Stomach (tissue), 9 donors: ENCODE data around the gene CFP. TPM values are rescaled to one million over a fixed set of nuclear protein-coding genes. Genes with fewer than 3 reads are reported as not detected.

Source experiments
- DNase-seq, 2 donors: peaks; one replicate each; pipeline versions ENCODE4 v3.0.0 to v3.0.0-alpha.2; 2013 to 2019
- H3K27ac ChIP-seq, 5 donors: fragments of 200-600 bp in 4 of 5; sonication (generic) in 4 of 5; one replicate each; pipeline ENCODE4 v1.5.1; 2013 to 2019; ENCODE audit warnings: mild to moderate bottlenecking in 1 of 5, moderate library complexity in 1 of 5
- H3K27me3 ChIP-seq, 3 donors: fragments of 200-600 bp; sonication (generic); one replicate each; pipeline ENCODE4 v1.5.1; 2017 to 2019; ENCODE audit warnings: mixed run types in 1 of 3
- H3K36me3 ChIP-seq, 4 donors: fragments of 200-600 bp; sonication (generic); 1 replicate in 3 of 4; 2 replicates in 1 of 4; pipeline ENCODE4 v1.5.1; 2016 to 2019
- H3K4me1 ChIP-seq, 4 donors: fragments of 200-600 bp; sonication (generic); one replicate each; pipeline ENCODE4 v1.5.1; 2016 to 2019
- H3K4me3 ChIP-seq, 4 donors: fragments of 200-600 bp; sonication (generic) in 3 of 4; one replicate each; pipeline ENCODE4 v1.5.1; 2016 to 2019; ENCODE audit warnings: mild to moderate bottlenecking in 1 of 4
- H3K9me3 ChIP-seq, 4 donors: fragments of 200-600 bp; sonication (generic); one replicate each; pipeline ENCODE4 v1.5.1; 2016 to 2019
- CTCF ChIP-seq, 7 experiments: fragments of 450-650 bp in 4 of 7; fragments of 200-600 bp in 3 of 7; sonication (generic) in 3 of 7; IDR thresholded peaks; one replicate each; pipeline ENCODE4 v1.5.1; 2016 to 2019; ENCODE audit warnings: antibody characterized with exemption in 7 of 7, control low read depth in 2 of 7, mild to moderate bottlenecking in 1 of 7
- EP300 ChIP-seq: sonication (generic); formaldehyde crosslinking; IDR thresholded peaks from one replicate; pipeline ENCODE4 v1.6.1; 2017; ENCODE audit warnings: antibody characterized with exemption
- POLR2A ChIP-seq, 4 donors: fragments of 450-650 bp; IDR thresholded peaks; one replicate each; pipeline ENCODE4 v1.6.1; 2016; ENCODE audit warnings: antibody characterized with exemption in 4 of 4, control low read depth in 2 of 4, mild to moderate bottlenecking in 1 of 4, moderate library complexity in 1 of 4
- POLR2AphosphoS5 ChIP-seq, 3 donors: sonication (generic); formaldehyde crosslinking; IDR thresholded peaks; one replicate each; pipeline ENCODE4 v1.6.1; 2016; ENCODE audit warnings: antibody characterized with exemption in 3 of 3
- WGBS, 5 donors: extraction: QIAGEN DNeasy Blood & Tissue Kit in 3 of 5; methylation state at CpG; one replicate each; pipeline versions ENCODE4 v1.1.5 to v1.1.7; 2013 to 2018; 5-methylcytosine and 5-hydroxymethylcytosine counted together
- intact Hi-C: fragments of 100-400 bp; cut with DNase I; formaldehyde crosslinking; loops from one replicate; pipeline ENCODE4 v1.15.1; 2023; ENCODE audit warnings: low total_unique reads
- polyA plus RNA-seq, 3 donors: library from polyadenylated mRNA; stranded (reverse); fragments of 200-250 nt; gene quantifications; one replicate each; pipeline ENCODE4 v1.2.3, GENCODE V29; 2013
- total RNA-seq, 5 donors: library from RNA; depleted of rRNA; stranded (reverse); fragments of >200 nt; gene quantifications; one replicate each; pipeline versions ENCODE4 v1.1.0 to v1.2.3, GENCODE V29; 2014 to 2016
- donor health status: healthy with polysubstance abuse.
- donor health status: Bipolar disorder and iron deficiency.
- donor health status: healthy.

Gene CFP
- total and polyA plus RNA-seq, 8 donors, result 1.2 to 3.4 (median 3.1) TPM; not detected in 3

DNA sequence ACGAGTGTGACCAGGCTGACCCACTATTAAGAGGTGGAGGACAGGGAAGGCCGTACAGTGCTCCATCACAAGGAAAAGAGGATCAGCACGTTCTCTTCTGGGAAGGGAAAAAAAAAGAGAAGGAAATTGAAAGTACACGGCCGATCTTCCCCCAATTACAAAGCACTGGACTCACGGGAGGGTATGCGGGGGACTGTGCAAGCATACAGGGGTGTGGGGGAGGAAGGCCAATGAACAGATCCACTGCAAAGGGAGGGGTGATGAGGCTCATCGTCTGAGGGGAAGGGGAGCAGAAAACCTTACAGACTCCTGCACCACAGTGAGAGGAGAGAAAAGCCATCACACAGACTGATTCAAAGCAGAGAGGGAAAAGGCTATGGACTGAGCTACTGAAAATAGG, 19.5 kb upstream of the CFP start:
- Histone ChIP-seq H3K27me3 (peaks cover 0 to 7% (median 0%) of the 10 kb centered on the region in 3 donors), H3K4me1 (peaks cover 0 to 31% (median 19%) of the 10 kb centered on the region in 4 donors), H3K9me3 (no peaks in the 10 kb centered on the region), H3K4me3 (peak overlapping the region; percentile 59 to 67 (median 62)), H3K36me3 (peaks cover 0 to 17% (median 15%) of the 10 kb centered on the region in 4 donors), H3K27ac (peak overlapping the region in 1 of 5 donors; percentile 90)
- TF ChIP-seq CTCF (IDR thresholded peaks at IDR 0.05) (no peak), POLR2AphosphoS5 (IDR thresholded peaks at IDR 0.05) (no peak), EP300 (no peak), POLR2A (IDR thresholded peaks at IDR 0.05) (no peak)
- intact Hi-C loops, result no loop called here
- WGBS, 5 donors, result 10 to 46% (median 17%) methylated on average over 8 of the region's 8 CpGs
- DNase-seq, result no peak

GRCh38 chrX:47648376-47648775, 18.6 kb upstream of the CFP start:
- Histone ChIP-seq H3K27me3 (peaks cover 0 to 7% (median 0%) of the 10 kb centered on the region in 3 donors), H3K4me1 (peaks cover 0 to 31% (median 19%) of the 10 kb centered on the region in 4 donors), H3K4me3 (no peak overlapping the region), H3K9me3 (no peaks in the 10 kb centered on the region), H3K27ac (no peak overlapping the region), H3K36me3 (peaks cover 0 to 9% (median 7%) of the 10 kb centered on the region in 4 donors)
- intact Hi-C loops, result no loop called here
- no peak for DNase-seq
- 65 to 92% (median 84%) methylated on average over 2 of the region's 2 CpGs for WGBS, 5 donors
- TF ChIP-seq POLR2AphosphoS5 (IDR thresholded peaks at IDR 0.05) (no peak), EP300 (no peak), POLR2A (IDR thresholded peaks at IDR 0.05) (no peak), CTCF (IDR thresholded peaks at IDR 0.05) (no peak)

GRCh38 chrX:47646636-47647035, 16.9 kb upstream of the CFP start:
- H3K36me3 ChIP-seq, result no peaks in the 10 kb centered on the region
- H3K4me3 ChIP-seq, result no peak overlapping the region
- peaks cover 0 to 31% (median 17%) of the 10 kb centered on the region in 4 donors for H3K4me1 ChIP-seq
- H3K27ac ChIP-seq, result no peak overlapping the region
- no peak for DNase-seq
- H3K27me3 ChIP-seq, result peaks cover 0 to 7% (median 0%) of the 10 kb centered on the region in 3 donors
- H3K9me3 ChIP-seq, result no peaks in the 10 kb centered on the region
- TF ChIP-seq EP300, result no peak
- TF ChIP-seq POLR2AphosphoS5 (IDR thresholded peaks at IDR 0.05), result no peak
- no peak for TF ChIP-seq CTCF (IDR thresholded peaks at IDR 0.05)
- no peak for TF ChIP-seq POLR2A (IDR thresholded peaks at IDR 0.05)
- intact Hi-C loops, result no loop called here
- WGBS, 5 donors, result 79 to 84% (median 80%) methylated on average over 6 of the region's 6 CpGs

DNA sequence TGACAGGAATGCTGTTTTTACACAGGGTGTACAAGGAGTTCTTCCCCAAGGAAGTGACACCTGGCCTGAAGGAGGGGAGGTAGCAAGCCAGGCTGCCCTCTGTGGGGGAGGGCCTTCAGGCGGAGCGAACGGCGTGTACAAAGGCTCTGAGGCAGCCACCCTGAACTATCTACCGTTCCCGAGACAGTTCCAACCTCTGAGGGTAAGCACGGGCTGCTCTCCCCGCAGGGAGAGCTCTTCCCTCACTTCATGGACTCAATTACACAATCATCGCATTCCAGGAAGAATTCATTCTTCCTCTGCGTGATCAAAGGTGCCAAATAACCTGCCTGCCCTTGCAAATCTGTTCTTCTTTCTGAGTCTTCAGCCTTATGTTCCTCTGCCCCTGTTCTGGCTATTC, 15.8 kb upstream of the CFP start:
- WGBS, 5 donors, result 72 to 83% (median 79%) methylated on average over 3 to 10 of the region's 10 CpGs
- no peak overlapping the region for H3K4me3 ChIP-seq
- peaks cover 0 to 7% (median 0%) of the 10 kb centered on the region in 3 donors for H3K27me3 ChIP-seq
- peaks cover 0 to 24% (median 12%) of the 10 kb centered on the region in 4 donors for H3K4me1 ChIP-seq
- peaks cover 0 to 10% (median 4%) of the 10 kb centered on the region in 4 donors for H3K9me3 ChIP-seq
- intact Hi-C loops, result no loop called here
- peaks cover 0 to 10% (median 10%) of the 10 kb centered on the region in 4 donors for H3K36me3 ChIP-seq
- H3K27ac ChIP-seq, result no peak overlapping the region
- no peak for DNase-seq
- TF ChIP-seq CTCF (IDR thresholded peaks at IDR 0.05) (no peak), POLR2A (IDR thresholded peaks at IDR 0.05) (no peak), POLR2AphosphoS5 (IDR thresholded peaks at IDR 0.05) (no peak), EP300 (no peak)
